ENCODE results near the gene PLCD1.

The PLCD1 gene

DNA sequence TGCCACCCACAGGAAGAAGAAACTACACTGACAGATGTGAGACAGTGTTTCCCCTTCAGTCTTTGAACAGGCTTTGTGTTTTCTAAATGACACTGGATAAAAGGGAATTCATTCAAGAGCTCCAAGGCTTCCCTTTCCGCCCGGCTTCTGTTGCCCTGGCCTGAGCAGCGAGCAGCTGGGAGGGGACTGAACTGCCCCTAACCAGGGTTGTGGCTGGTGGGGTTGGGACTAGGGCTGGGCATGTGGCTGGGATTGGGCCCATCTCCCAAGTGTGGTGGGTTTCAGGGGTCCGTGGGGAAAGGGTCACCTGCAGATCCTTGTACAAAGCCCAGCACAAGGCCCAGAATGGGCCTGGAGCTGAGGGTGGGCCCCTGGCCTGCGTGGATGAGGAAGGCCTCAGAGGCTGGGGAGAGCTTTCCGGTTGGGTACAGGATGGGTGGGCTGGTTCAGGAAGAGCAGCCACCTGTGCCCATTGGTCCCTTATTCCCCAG is 28.4 kb downstream of the PLCD1 start:
- H3K36me3 ChIP-seq (replicated peaks in 1 of 2; ENCODE audit: control insufficient read depth in 2 of 2, insufficient read depth in 2 of 2, low read length in 2 of 2) = peaks cover 10 to 18% of the 10 kb centered on the region in 2 donors
- DNase-seq (ENCODE audit: low spot score) = no peak
- H3K18ac ChIP-seq (ENCODE audit: low read length) = no peak overlapping the region
- no peak overlapping the region for H4K8ac ChIP-seq (ENCODE audit: low read depth, low read length)
- peaks cover 18 to 22% of the 10 kb centered on the region in 2 donors for H3K4me1 ChIP-seq (ENCODE audit: control insufficient read depth in 2 of 2, insufficient read depth in 1 of 2, low read depth in 1 of 2, low read length in 2 of 2)
- H3K9ac ChIP-seq (ENCODE audit: low read depth, low read length, poor library complexity) = peak overlapping the region; percentile 26
- no peak overlapping the region for H2BK120ac ChIP-seq (ENCODE audit: low read depth, low read length)
- H3K9me3 ChIP-seq (replicated peaks in 1 of 2; ENCODE audit: control insufficient read depth in 2 of 2, insufficient read depth in 1 of 2, low read depth in 1 of 2, low read length in 2 of 2) = no peaks in the 10 kb centered on the region
- no peak overlapping the region for H2BK15ac ChIP-seq (ENCODE audit: low read length)
- no CpG with 5 or more reads among the region's 6 CpGs for whole genome bisulfite sequencing, 2 donors (ENCODE audit: extremely low coverage in 2 of 2, insufficient read length in 2 of 2, insufficient replicate concordance in 1 of 2)
- peak overlapping the region; percentile 4 for H2BK5ac ChIP-seq (ENCODE audit: low read length)
- H3K23ac ChIP-seq (ENCODE audit: low read depth, low read length, poor library complexity) = no peak overlapping the region
- no peak overlapping the region for H3K4me2 ChIP-seq (ENCODE audit: insufficient read depth, low read length, poor library complexity, severe bottlenecking)
- no peak overlapping the region for H3K27ac ChIP-seq (replicated peaks; ENCODE audit: low read length)
- H2AK5ac ChIP-seq (ENCODE audit: low read depth, low read length) = no peak overlapping the region
- H2AFZ ChIP-seq (ENCODE audit: low read length) = peak overlapping the region; percentile 26
- H3K27me3 ChIP-seq (ENCODE audit: control insufficient read depth in 3 of 3, insufficient read depth in 3 of 3, low read depth in 1 of 3, low read length in 3 of 3) = peaks cover 0 to 18% (median 6%) of the 10 kb centered on the region in 3 experiments
- H3K14ac ChIP-seq (ENCODE audit: low read length) = no peak overlapping the region
- H3K79me1 ChIP-seq (ENCODE audit: low read depth, low read length) = no peaks in the 10 kb centered on the region
- no peak overlapping the region for H3K4me3 ChIP-seq (ENCODE audit: low read length in 2 of 2)
- H3K4ac ChIP-seq (ENCODE audit: low read length) = no peak overlapping the region
- H4K91ac ChIP-seq (ENCODE audit: low read depth, low read length, poor library complexity) = no peak overlapping the region
- H2BK12ac ChIP-seq (ENCODE audit: low read length) = no peak overlapping the region

DNA sequence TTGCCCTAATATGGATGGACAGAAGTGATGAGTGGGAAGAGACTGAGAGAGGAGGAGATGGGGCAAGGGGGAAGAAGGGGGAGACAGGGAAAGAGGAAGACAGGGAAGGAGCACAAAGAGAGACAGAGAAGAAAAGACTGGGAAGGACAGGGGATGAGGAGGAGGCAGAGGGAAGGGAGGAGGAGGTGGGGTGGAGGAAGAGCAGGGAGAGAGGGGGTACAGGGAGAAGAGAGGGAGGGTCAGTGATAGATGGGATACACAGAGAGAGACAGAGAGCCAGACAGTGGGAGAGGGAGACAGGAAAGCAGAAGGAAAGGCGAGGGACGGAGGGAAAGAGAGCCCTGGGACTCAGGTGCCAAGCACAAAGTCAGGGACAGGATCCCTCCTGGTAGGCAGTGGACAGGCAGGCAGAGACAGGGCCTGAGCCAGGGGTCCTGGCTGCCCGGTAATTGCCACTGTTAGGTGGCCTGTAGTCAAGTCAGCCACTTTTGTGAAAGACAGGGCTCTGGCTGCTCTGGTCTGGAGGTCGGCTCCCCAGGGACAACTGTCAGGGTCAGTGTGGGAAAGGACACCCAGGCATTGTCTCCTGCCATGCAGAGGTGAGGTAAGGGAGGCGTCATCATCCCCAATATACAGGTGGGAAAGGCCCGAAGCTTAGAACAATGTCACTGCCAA is 29.1 kb downstream of the PLCD1 start:
- Histone ChIP-seq H3K23ac (ENCODE audit: low read depth, low read length, poor library complexity) (no peak overlapping the region), H3K9me3 (replicated peaks in 1 of 2; ENCODE audit: control insufficient read depth in 2 of 2, insufficient read depth in 1 of 2, low read depth in 1 of 2, low read length in 2 of 2) (no peaks in the 10 kb centered on the region), H3K14ac (ENCODE audit: low read length) (no peak overlapping the region), H3K4me3 (ENCODE audit: low read length in 2 of 2) (no peak overlapping the region), H2BK12ac (ENCODE audit: low read length) (no peak overlapping the region), H2BK120ac (ENCODE audit: low read depth, low read length) (no peak overlapping the region), H3K4me1 (ENCODE audit: control insufficient read depth in 2 of 2, insufficient read depth in 1 of 2, low read depth in 1 of 2, low read length in 2 of 2) (peaks cover 18 to 21% of the 10 kb centered on the region in 2 donors), H3K79me1 (ENCODE audit: low read depth, low read length) (no peaks in the 10 kb centered on the region), H2BK5ac (ENCODE audit: low read length) (peak overlapping the region; percentile 4), H2BK15ac (ENCODE audit: low read length) (no peak overlapping the region), H3K27me3 (ENCODE audit: control insufficient read depth in 3 of 3, insufficient read depth in 3 of 3, low read depth in 1 of 3, low read length in 3 of 3) (peaks cover 0 to 23% (median 6%) of the 10 kb centered on the region in 3 experiments), H2AFZ (ENCODE audit: low read length) (peak overlapping the region; percentile 26), H3K9ac (ENCODE audit: low read depth, low read length, poor library complexity) (peak overlapping the region; percentile 26), H2AK5ac (ENCODE audit: low read depth, low read length) (peak overlapping the region; percentile 22), H3K27ac (replicated peaks; ENCODE audit: low read length) (no peak overlapping the region), H3K4me2 (ENCODE audit: insufficient read depth, low read length, poor library complexity, severe bottlenecking) (no peak overlapping the region), H3K4ac (ENCODE audit: low read length) (no peak overlapping the region), H3K18ac (ENCODE audit: low read length) (no peak overlapping the region), H3K36me3 (replicated peaks in 1 of 2; ENCODE audit: control insufficient read depth in 2 of 2, insufficient read depth in 2 of 2, low read length in 2 of 2) (peaks cover 4 to 14% of the 10 kb centered on the region in 2 donors), H4K8ac (ENCODE audit: low read depth, low read length) (no peak overlapping the region), H4K91ac (ENCODE audit: low read depth, low read length, poor library complexity) (no peak overlapping the region)
- no peak for DNase-seq (ENCODE audit: low spot score)
- no CpG with 5 or more reads among the region's 6 CpGs for WGBS, 2 donors (ENCODE audit: extremely low coverage in 2 of 2, insufficient read length in 2 of 2, insufficient replicate concordance in 1 of 2)

DNA sequence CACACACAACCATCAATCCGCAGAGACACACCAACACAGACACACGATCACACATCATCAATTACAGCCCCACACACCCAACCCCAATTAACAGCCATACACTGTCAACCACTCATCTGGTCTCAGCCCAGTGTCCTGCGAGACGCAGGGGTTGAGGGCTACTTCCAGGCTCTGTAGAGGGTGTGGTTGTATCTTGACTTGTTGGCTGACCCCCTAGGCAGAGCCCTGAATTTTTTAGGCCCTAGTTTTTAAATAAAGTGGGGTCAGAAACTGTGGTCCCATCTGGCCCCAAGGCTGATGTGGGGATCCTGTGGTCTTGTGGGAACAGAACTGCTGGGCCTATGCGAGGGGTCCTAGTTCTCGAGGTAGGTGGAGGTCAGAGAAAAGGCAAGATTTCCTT is 29.6 kb downstream of the PLCD1 start:
- no peak overlapping the region for H3K4me3 ChIP-seq (ENCODE audit: low read length in 2 of 2)
- no CpG with 5 or more reads among the region's 6 CpGs for WGBS, 2 donors (ENCODE audit: extremely low coverage in 2 of 2, insufficient read length in 2 of 2, insufficient replicate concordance in 1 of 2)

DNA sequence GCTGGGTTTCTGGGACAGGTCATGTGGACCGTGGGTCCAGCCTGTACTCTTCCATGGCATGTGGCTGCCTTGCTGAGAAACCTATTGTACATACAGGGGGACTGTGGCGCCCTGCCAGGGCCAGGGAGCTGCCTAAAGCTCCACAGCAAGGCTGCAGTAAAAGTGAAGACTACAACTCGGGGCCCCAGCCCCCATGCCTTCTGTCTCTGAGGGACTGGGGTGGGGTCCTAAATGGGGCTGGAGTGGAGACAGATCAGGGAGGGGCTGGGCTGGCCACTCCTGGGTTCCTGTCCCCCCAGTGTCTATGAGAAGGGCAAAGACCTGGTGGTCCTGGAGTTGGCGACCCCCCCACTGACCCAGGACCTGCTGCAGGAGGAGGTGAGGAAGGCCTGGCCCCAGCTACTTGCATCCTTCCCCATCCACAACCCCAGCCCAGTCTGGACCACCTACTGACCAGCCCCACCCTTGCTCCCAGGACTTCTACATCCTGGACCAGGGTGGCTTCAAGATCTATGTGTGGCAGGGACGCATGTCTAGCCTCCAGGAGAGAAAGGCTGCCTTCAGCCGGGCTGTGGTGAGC is 31.6 kb downstream of the PLCD1 start:
- Histone ChIP-seq H3K79me1 (ENCODE audit: low read depth, low read length) (no peaks in the 10 kb centered on the region), H2BK5ac (ENCODE audit: low read length) (no peak overlapping the region), H2BK15ac (ENCODE audit: low read length) (no peak overlapping the region), H4K8ac (ENCODE audit: low read depth, low read length) (no peak overlapping the region), H3K36me3 (replicated peaks in 1 of 2; ENCODE audit: control insufficient read depth in 2 of 2, insufficient read depth in 2 of 2, low read length in 2 of 2) (peaks cover 0 to 14% of the 10 kb centered on the region in 2 donors), H2BK12ac (ENCODE audit: low read length) (no peak overlapping the region), H3K23ac (ENCODE audit: low read depth, low read length, poor library complexity) (peak overlapping the region; percentile 32), H3K9me3 (replicated peaks in 1 of 2; ENCODE audit: control insufficient read depth in 2 of 2, insufficient read depth in 1 of 2, low read depth in 1 of 2, low read length in 2 of 2) (no peaks in the 10 kb centered on the region), H3K4me2 (ENCODE audit: insufficient read depth, low read length, poor library complexity, severe bottlenecking) (no peak overlapping the region), H2AK5ac (ENCODE audit: low read depth, low read length) (peak overlapping the region; percentile 85), H3K14ac (ENCODE audit: low read length) (no peak overlapping the region), H3K27me3 (ENCODE audit: control insufficient read depth in 3 of 3, insufficient read depth in 3 of 3, low read depth in 1 of 3, low read length in 3 of 3) (peaks cover 0 to 46% (median 6%) of the 10 kb centered on the region in 3 experiments), H3K27ac (replicated peaks; ENCODE audit: low read length) (no peak overlapping the region), H2AFZ (ENCODE audit: low read length) (peak overlapping the region; percentile 92), H3K9ac (ENCODE audit: low read depth, low read length, poor library complexity) (no peak overlapping the region), H2BK120ac (ENCODE audit: low read depth, low read length) (no peak overlapping the region), H4K91ac (ENCODE audit: low read depth, low read length, poor library complexity) (no peak overlapping the region), H3K18ac (ENCODE audit: low read length) (no peak overlapping the region), H3K4me3 (ENCODE audit: low read length in 2 of 2) (no peak overlapping the region), H3K4me1 (ENCODE audit: control insufficient read depth in 2 of 2, insufficient read depth in 1 of 2, low read depth in 1 of 2, low read length in 2 of 2) (peaks cover 10 to 18% of the 10 kb centered on the region in 2 donors), H3K4ac (ENCODE audit: low read length) (no peak overlapping the region)
- DNase-seq (ENCODE audit: low spot score) = no peak
- WGBS, 2 donors (ENCODE audit: extremely low coverage in 2 of 2, insufficient read length in 2 of 2, insufficient replicate concordance in 1 of 2) = no CpG with 5 or more reads among the region's 6 CpGs

More for the DNA sequence above, 29.6 kb downstream of the PLCD1 start:
- Histone ChIP-seq H3K9me3 (replicated peaks in 1 of 2; ENCODE audit: control insufficient read depth in 2 of 2, insufficient read depth in 1 of 2, low read depth in 1 of 2, low read length in 2 of 2) (no peaks in the 10 kb centered on the region), H2BK120ac (ENCODE audit: low read depth, low read length) (no peak overlapping the region), H2BK5ac (ENCODE audit: low read length) (no peak overlapping the region), H3K14ac (ENCODE audit: low read length) (no peak overlapping the region), H4K8ac (ENCODE audit: low read depth, low read length) (no peak overlapping the region), H2AFZ (ENCODE audit: low read length) (no peak overlapping the region), H3K27ac (replicated peaks; ENCODE audit: low read length) (no peak overlapping the region), H3K79me1 (ENCODE audit: low read depth, low read length) (no peaks in the 10 kb centered on the region), H3K23ac (ENCODE audit: low read depth, low read length, poor library complexity) (no peak overlapping the region), H2BK15ac (ENCODE audit: low read length) (no peak overlapping the region), H3K18ac (ENCODE audit: low read length) (no peak overlapping the region), H3K9ac (ENCODE audit: low read depth, low read length, poor library complexity) (no peak overlapping the region), H2AK5ac (ENCODE audit: low read depth, low read length) (no peak overlapping the region), H2BK12ac (ENCODE audit: low read length) (no peak overlapping the region), H3K36me3 (replicated peaks in 1 of 2; ENCODE audit: control insufficient read depth in 2 of 2, insufficient read depth in 2 of 2, low read length in 2 of 2) (peaks cover 2 to 14% of the 10 kb centered on the region in 2 donors), H3K27me3 (ENCODE audit: control insufficient read depth in 3 of 3, insufficient read depth in 3 of 3, low read depth in 1 of 3, low read length in 3 of 3) (peaks cover 0 to 27% (median 6%) of the 10 kb centered on the region in 3 experiments), H3K4me1 (ENCODE audit: control insufficient read depth in 2 of 2, insufficient read depth in 1 of 2, low read depth in 1 of 2, low read length in 2 of 2) (peaks cover 14 to 20% of the 10 kb centered on the region in 2 donors), H4K91ac (ENCODE audit: low read depth, low read length, poor library complexity) (no peak overlapping the region), H3K4me2 (ENCODE audit: insufficient read depth, low read length, poor library complexity, severe bottlenecking) (no peak overlapping the region), H3K4ac (ENCODE audit: low read length) (no peak overlapping the region)
- DNase-seq (ENCODE audit: low spot score) = no peak
